B cell (primary cell): Measurements from ENCODE around the gene TINAGL1.

Experiments used
- CTCF ChIP-seq: fragments of 200-600 bp; IDR thresholded peaks from one replicate; pipeline ENCODE4 v1.8.0; 2022; ENCODE audit warnings: antibody characterized with exemption, mild to moderate bottlenecking
- EZH2 ChIP-seq: IDR thresholded peaks from 2 replicates; pipeline ENCODE4 v1.6.1; 2012; ENCODE audit warnings: borderline replicate concordance, low read depth, mild to moderate bottlenecking, moderate library complexity, low read length; ENCODE audit not compliant: insufficient read depth, poor library complexity, severe bottlenecking

GRCh38 chr1:31556481-31557006 is 19.8 kb upstream of the TINAGL1 start:
- TF ChIP-seq CTCF (no peak), EZH2 (no peak)
